GM19467 (cell line): ENCODE measurements around the gene OR9Q1.

Experiments
- ATAC-seq: cut with Tn5 transposase; IDR thresholded peaks from one replicate; pipeline ENCODE4 v1.9.1; 2021; ENCODE audit warnings: mild to moderate bottlenecking, moderate library complexity; ENCODE audit not compliant: unreplicated experiment

The OR9Q1 gene

DNA sequence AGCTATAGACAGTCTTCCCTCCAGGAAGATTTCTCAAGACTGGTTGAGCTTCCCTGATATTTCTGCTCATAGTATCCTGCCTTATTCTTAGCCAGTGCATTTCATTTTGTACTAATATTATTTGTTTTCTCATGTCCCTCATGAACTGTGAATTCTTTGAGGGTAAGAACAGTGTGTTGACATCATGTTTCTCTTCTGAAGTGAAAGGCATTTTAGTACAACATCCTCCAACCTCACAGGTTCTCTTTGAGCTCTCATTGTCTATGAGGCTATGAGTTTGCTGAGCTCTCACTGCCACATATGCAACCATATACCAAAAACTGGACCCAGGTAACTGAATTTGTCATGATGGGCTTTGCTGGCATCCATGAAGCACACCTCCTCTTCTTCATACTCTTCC, 7.0 kb downstream of the OR9Q1 start, which contains the start of gene OR6Q1:
OR6Q1 (plus strand) TSS at position 301 of the 400 bp plus-strand sequence; CDS start at position 301, 0 bp downstream.
- no peak for ATAC-seq

- ATAC-seq: no peak
These were observed 10.8 kb downstream of the OR9Q1 start for GRCh38 chr11:58034471-58034870.

- ATAC-seq: no peak
These were observed 15.9 kb downstream of the OR9Q1 start for GRCh38 chr11:58039589-58039988.

- ATAC-seq: no peak
These were observed 19.7 kb downstream of the OR9Q1 start for GRCh38 chr11:58043379-58043778.

- ATAC-seq: no peak
These were observed 22.6 kb downstream of the OR9Q1 start for GRCh38 chr11:58046231-58046630.

GRCh38 chr11:58047818-58048217, 24.1 kb downstream of the OR9Q1 start:
- no peak for ATAC-seq

GRCh38 chr11:58055806-58056401, 32.2 kb downstream of the OR9Q1 start:
- ATAC-seq: no peak

GRCh38 chr11:58057481-58057880, 33.8 kb downstream of the OR9Q1 start:
- ATAC-seq: no peak

DNA sequence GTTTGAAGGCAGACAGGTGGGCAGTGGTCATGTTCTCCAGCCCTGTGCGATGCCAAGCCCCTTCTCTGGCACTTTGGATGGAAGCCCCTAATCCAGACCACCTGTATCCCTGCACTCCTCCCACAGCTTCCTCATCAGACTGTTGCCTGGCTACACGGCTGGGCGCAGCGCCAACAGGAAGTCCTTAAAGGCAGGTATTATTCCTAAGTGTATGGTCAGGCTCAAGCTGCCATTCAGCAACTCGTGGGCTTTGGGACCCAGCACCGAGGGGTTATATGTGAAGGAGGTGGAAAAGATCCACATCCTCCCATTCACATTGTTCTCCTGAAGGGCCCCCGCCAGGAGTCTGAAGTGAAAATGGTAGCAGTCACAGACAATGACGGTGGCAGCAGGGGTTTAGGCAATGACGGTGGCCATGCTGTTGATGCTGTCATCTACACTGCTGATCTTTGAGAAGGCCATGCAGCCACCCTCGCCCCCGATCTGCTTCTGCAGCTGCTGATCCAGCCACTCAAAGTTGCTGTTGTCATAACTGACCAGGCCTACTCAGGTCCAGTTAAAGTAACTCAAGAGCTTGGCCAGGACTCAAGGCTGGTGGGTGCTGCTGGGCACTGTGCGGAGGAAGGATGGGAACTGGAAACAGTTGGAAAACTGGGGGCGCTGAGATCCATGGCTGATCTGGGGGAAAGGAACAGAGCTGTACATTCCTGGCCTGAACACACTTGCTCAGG, 34.8 kb downstream of the OR9Q1 start:
- ATAC-seq: no peak

GRCh38 chr11:58059007-58059350, 35.3 kb downstream of the OR9Q1 start:
- ATAC-seq: no peak

DNA sequence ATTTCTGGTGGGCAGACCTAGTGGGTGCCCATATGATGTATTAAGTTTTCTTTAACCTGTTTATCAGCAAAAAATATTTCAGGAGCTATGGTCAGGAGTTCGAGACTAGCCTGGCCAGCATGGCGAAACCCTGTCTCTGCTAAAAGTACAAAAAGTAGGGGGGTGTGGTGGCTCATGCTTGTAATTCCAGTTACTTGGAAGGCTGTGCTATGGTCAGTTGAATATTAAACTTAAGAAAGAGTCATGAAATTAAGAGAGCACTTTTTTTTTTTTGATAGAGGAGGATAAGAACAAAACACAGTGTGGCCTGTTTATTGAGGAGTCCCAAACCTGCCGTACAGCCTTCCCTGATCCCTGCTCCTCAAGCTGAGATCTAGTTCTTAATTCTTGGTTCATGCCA, 36.9 kb downstream of the OR9Q1 start:
- ATAC-seq: no peak

- ATAC-seq: no peak
These were observed 37.4 kb downstream of the OR9Q1 start for GRCh38 chr11:58060939-58061672.

GRCh38 chr11:58061813-58062212, 38.1 kb downstream of the OR9Q1 start:
- no peak for ATAC-seq

GRCh38 chr11:58067685-58068084, 44.0 kb downstream of the OR9Q1 start:
- no peak for ATAC-seq

DNA sequence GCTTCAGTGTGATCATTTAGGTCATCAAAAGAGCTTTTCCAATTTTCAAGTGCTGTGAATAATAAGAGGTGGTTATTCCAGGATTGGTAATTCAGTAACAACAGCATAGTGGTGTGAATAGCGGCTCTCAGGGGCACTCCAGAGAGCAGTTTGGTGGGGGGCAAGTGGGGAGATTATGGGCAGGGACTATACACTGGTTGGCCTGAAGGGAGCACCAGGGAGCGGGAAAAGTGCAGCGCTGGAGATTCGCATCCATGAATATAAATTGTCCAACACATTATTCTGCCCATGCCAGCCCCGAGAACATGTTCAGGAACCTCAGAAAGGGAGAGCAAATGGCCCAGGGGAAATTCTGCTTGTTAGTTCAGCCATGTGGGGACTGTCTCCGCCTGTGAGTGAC, 45.0 kb downstream of the OR9Q1 start:
- no peak for ATAC-seq

DNA sequence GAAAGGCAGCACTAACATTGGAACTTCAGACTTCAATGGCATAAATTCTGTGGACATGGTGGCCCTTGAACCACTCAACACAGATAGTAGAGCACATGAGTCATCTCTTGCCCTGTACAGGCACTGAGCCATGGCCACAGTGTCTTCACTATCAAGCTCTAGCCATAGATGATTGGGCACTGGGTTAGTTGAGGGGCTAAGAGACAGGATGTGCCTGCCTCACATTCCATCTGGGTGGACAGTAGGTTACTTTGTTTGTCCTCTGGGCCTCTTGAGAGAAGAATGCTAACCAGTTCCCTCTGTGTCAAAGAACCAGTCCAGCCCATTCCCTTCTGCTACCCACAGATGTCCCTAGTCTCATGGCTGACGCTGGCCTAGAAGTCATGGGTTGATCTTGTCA, 46.9 kb downstream of the OR9Q1 start:
- ATAC-seq: no peak

DNA sequence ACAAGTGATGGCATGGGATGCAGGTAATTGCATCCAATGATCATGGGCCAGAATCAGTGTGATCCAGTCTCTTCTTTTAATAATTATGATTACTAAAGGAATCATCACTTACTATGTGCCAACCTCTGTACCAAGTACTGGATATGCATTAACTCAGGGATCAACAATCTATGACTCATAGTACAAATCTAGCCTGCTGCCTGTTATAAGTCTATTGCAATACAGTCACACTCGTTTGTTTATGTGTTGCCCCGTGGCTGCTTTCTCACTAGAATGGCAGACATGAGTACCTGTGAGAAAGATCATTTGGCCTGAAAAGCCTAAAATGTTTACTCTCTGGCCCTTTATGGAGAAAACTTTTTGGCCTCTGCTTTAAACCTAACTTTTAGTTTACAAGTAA, 52.1 kb downstream of the OR9Q1 start:
- no peak for ATAC-seq

GRCh38 chr11:58086528-58086927, 62.8 kb downstream of the OR9Q1 start:
- no peak for ATAC-seq

DNA sequence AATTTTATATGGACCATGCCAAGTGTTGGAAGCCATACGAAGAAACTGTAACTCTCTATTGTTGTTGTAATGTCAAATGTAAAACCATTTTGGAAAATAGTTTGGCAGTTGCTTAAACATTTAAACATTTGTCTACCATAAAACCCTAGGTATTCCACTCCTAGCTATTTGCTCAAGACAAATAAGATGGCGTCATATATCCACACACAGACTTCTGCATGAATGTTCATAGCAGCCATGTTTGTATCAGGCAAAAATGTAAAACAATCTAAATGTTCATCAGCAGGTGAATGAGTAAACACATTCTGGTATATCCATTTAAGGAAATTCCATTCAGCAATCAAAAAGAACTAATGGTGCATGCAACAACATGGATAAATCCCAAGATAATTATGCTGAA, 73.8 kb downstream of the OR9Q1 start:
- no peak for ATAC-seq

GRCh38 chr11:58121096-58121495, 97.4 kb downstream of the OR9Q1 start:
- ATAC-seq: no peak

DNA sequence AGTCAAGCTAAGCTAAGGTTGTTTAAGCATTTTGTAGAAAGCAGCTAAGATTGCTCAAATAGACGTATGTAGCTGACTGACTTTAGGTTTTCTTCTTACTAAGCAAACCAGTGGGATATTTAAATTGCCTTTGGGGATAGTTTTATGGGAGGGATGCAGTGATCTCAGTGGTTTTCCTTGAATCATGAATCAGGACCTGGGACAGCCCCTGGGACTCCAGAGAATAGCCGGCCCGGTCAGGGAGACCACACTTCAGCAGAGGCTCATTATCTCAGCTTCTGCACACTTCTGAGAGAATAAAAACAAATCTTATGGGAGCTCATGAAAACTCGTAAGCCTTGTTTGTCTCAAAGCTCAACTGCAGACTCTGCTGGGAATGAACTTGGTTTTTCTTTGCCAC, 101.8 kb downstream of the OR9Q1 start, which contains the start of gene OR9I1:
OR9I1 (minus strand) TSS at position 62 of the 400 bp plus-strand sequence. CDS start 6,086 bp downstream, outside the sequence.
- no peak for ATAC-seq

DNA sequence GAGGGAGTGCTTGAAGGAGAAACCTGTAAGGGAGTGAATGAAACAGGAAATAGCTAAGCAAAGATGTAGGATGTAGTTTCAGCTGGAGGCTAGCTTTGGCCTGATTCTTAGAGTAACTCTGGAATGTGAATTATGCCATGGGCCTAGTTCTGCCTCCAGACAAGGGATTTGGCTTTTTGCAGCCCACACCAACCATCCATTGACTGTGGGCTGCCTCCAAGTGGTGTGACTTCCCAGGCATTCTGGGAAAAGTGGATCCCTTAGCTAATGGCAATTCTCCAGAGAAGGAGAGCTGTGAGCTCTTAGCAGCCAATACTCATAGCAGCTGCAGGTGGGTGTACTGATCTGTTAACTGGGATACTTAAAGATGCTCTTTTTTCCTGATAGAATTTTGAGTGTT, 103.7 kb downstream of the OR9Q1 start:
- ATAC-seq: no peak
